ENCODE data around the gene SNED1.

The SNED1 gene

DNA sequence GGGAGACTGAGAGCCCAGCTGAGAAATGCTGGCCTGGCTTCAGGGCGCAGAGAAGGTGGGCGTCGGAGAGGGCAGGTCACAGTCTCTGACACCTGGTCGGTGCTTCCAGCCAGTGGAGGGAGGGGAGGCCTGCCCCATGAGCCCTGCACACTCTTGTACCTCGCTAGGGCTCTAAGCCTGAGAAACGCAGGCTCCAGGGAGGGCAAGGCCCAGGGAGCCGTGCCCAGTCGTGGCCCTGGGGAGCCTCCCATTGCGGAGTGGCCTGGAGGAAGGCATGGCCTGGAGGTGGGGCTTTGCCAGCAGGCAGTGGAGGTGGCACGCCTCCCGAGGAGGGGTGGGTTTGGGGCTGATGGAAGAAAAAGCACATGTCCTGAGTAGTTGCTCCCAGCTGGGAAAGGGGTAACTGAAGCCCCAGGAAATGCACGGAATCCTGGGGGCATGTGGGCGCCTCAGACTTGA is 64.7 kb downstream of the SNED1 start:
- Histone ChIP-seq H3K79me2 (ENCODE audit: insufficient read depth, low read length) (no peaks in the 10 kb centered on the region), H3F3A (ENCODE audit: low read depth) (no peaks in the 10 kb centered on the region), H3K9ac (ENCODE audit: low read depth, low read length, poor library complexity, severe bottlenecking) (no peak overlapping the region), H4K20me1 (ENCODE audit: insufficient read depth, low read length, poor library complexity, severe bottlenecking) (no peaks in the 10 kb centered on the region), H3K36me3 (ENCODE audit: insufficient read depth, low read length) (no peaks in the 10 kb centered on the region), H3K4me3 (ENCODE audit: low read length, poor library complexity, severe bottlenecking) (no peak overlapping the region), H3K9me2 (replicated peaks; ENCODE audit: low read depth, low read length) (no peaks in the 10 kb centered on the region), H2AFZ (ENCODE audit: low read length) (no peak overlapping the region), H3K4me1 (ENCODE audit: insufficient read depth, low read length, poor library complexity, severe bottlenecking) (no peaks in the 10 kb centered on the region), H3K9me3 (ENCODE audit: insufficient read depth, low read depth, low read length) (no peaks in the 10 kb centered on the region), H3K4me2 (ENCODE audit: low read depth, low read length, poor library complexity, severe bottlenecking) (no peak overlapping the region), H3K27me3 (ENCODE audit: insufficient read depth, low read length, poor library complexity, severe bottlenecking) (no peaks in the 10 kb centered on the region)
- TF ChIP-seq, protein P1, sequence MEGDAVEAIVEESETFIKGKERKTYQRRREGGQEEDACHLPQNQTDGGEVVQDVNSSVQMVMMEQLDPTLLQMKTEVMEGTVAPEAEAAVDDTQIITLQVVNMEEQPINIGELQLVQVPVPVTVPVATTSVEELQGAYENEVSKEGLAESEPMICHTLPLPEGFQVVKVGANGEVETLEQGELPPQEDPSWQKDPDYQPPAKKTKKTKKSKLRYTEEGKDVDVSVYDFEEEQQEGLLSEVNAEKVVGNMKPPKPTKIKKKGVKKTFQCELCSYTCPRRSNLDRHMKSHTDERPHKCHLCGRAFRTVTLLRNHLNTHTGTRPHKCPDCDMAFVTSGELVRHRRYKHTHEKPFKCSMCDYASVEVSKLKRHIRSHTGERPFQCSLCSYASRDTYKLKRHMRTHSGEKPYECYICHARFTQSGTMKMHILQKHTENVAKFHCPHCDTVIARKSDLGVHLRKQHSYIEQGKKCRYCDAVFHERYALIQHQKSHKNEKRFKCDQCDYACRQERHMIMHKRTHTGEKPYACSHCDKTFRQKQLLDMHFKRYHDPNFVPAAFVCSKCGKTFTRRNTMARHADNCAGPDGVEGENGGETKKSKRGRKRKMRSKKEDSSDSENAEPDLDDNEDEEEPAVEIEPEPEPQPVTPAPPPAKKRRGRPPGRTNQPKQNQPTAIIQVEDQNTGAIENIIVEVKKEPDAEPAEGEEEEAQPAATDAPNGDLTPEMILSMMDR (conservative IDR thresholded peaks at IDR 0.05; ENCODE audit: low read length) = no peak
- no peak for TF ChIP-seq EZH2phosphoT487 (IDR thresholded peaks at IDR 0.05; ENCODE audit: borderline replicate concordance)

DNA sequence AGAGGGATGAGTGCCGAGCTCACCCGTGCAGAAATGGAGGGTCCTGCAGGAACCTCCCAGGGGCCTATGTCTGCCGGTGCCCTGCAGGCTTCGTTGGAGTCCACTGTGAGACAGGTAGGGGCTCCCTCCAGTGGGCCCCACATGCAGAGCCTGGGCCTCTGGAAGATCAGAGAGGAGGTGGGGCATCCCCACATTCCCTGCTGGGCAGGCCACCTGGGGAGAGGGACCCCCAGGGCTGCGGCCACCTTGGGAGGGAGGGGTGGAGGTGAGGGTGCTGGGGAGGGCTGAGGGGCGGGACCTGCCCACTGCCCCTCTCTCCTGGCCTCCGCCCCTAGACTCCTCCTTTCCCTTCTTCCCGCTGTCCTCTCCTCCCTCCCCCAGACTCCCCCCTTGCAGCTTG is 65.2 kb downstream of the SNED1 start:
- no peaks in the 10 kb centered on the region for H4K20me1 ChIP-seq (ENCODE audit: insufficient read depth, low read length, poor library complexity, severe bottlenecking)
- no peaks in the 10 kb centered on the region for H3K79me2 ChIP-seq (ENCODE audit: insufficient read depth, low read length)
- H3K9me3 ChIP-seq (ENCODE audit: insufficient read depth, low read depth, low read length) = no peaks in the 10 kb centered on the region
- H3K36me3 ChIP-seq (ENCODE audit: insufficient read depth, low read length) = no peaks in the 10 kb centered on the region
- no peaks in the 10 kb centered on the region for H3K9me2 ChIP-seq (replicated peaks; ENCODE audit: low read depth, low read length)
- no peak overlapping the region for H2AFZ ChIP-seq (ENCODE audit: low read length)
- no peak overlapping the region for H3K4me3 ChIP-seq (ENCODE audit: low read length, poor library complexity, severe bottlenecking)
- H3K4me1 ChIP-seq (ENCODE audit: insufficient read depth, low read length, poor library complexity, severe bottlenecking) = no peaks in the 10 kb centered on the region
- H3K4me2 ChIP-seq (ENCODE audit: low read depth, low read length, poor library complexity, severe bottlenecking) = no peak overlapping the region
- TF ChIP-seq EZH2phosphoT487 (IDR thresholded peaks at IDR 0.05; ENCODE audit: borderline replicate concordance) = no peak
- TF ChIP-seq, protein P1 (conservative IDR thresholded peaks at IDR 0.05; ENCODE audit: low read length) = no peak
- no peaks in the 10 kb centered on the region for H3F3A ChIP-seq (ENCODE audit: low read depth)
- no peaks in the 10 kb centered on the region for H3K27me3 ChIP-seq (ENCODE audit: insufficient read depth, low read length, poor library complexity, severe bottlenecking)
- H3K9ac ChIP-seq (ENCODE audit: low read depth, low read length, poor library complexity, severe bottlenecking) = no peak overlapping the region

DNA sequence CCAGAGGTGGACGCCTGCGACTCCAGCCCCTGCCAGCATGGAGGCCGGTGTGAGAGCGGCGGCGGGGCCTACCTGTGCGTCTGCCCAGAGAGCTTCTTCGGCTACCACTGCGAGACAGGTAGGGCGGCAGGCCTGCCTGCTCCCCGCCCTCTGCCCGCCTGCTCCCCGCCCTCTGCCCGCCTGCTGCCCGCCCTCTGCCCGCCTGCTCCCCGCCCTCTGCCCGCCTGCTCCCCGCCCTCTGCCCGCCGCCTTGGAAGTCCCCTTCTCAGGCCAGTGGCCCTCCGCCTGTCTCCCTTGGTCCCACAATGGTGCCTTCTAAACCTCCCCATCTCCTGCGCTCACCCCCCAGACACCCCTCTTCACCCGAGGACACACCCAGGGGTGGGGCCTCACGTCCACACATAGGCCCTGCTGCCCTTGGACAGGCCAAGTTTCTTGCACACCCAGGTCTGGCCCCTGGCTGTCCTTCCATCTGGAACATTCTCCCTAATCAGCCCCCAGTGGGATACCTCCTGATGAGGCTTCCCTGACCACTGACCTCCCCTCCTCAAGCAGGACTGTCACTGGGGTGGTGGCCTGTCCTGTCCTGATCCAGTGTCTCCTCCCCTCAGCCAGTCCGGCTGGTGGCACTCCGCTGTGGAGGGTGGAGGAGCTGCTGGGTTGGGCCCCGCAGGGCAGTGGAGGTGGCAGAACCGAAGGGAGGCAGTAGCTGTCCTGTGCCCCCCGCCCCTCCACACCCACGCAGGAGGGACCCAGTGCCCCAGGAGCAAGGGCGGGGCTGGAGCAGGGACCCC is 65.8 kb downstream of the SNED1 start:
- no peak overlapping the region for H2AFZ ChIP-seq (ENCODE audit: low read length)
- H3K9ac ChIP-seq (ENCODE audit: low read depth, low read length, poor library complexity, severe bottlenecking) = no peak overlapping the region
- H3F3A ChIP-seq (ENCODE audit: low read depth) = no peaks in the 10 kb centered on the region
- TF ChIP-seq EZH2phosphoT487 (IDR thresholded peaks at IDR 0.05; ENCODE audit: borderline replicate concordance) = no peak
- TF ChIP-seq, protein P1 (conservative IDR thresholded peaks at IDR 0.05; ENCODE audit: low read length) = no peak
- no peaks in the 10 kb centered on the region for H4K20me1 ChIP-seq (ENCODE audit: insufficient read depth, low read length, poor library complexity, severe bottlenecking)
- H3K4me1 ChIP-seq (ENCODE audit: insufficient read depth, low read length, poor library complexity, severe bottlenecking) = no peaks in the 10 kb centered on the region
- no peaks in the 10 kb centered on the region for H3K79me2 ChIP-seq (ENCODE audit: insufficient read depth, low read length)
- no peak overlapping the region for H3K4me2 ChIP-seq (ENCODE audit: low read depth, low read length, poor library complexity, severe bottlenecking)
- no peaks in the 10 kb centered on the region for H3K9me2 ChIP-seq (replicated peaks; ENCODE audit: low read depth, low read length)
- H3K36me3 ChIP-seq (ENCODE audit: insufficient read depth, low read length) = no peaks in the 10 kb centered on the region
- no peak overlapping the region for H3K4me3 ChIP-seq (ENCODE audit: low read length, poor library complexity, severe bottlenecking)
- no peaks in the 10 kb centered on the region for H3K9me3 ChIP-seq (ENCODE audit: insufficient read depth, low read depth, low read length)
- H3K27me3 ChIP-seq (ENCODE audit: insufficient read depth, low read length, poor library complexity, severe bottlenecking) = no peaks in the 10 kb centered on the region

All from Loucy (cell line).